ENCODE results near the gene SYAP1. TPM values are rescaled to one million over a fixed set of nuclear protein-coding genes. Genes with fewer than 3 reads are reported as not detected.
"Not testable (repeated sequence)": the region's sequence is repeated elsewhere in the genome, so short reads cannot be mapped to it uniquely, and the experiment has no call there.

Gene SYAP1
- total RNA-seq, 1 donor from 2014 or later: 16.8 TPM

DNA sequence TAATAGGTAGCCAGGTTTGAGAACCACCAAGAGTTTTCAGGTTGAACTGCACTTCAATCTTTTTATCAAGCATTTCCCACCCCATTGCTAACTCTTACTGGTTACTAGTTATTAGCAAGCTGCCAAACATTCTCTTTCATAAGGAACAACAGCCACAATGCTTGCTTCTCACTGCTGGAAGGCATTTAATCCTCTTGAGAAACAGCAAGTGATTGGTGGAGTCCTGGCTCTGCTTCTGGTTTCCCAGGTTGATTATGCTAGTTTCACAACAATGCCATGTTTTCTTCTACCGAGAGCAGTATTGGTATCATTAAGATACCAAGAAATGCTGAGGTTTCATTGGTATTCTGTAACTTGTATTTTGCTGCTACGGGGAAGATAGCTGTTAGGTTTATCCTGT lies 34.6 kb downstream of the SYAP1 start:
- CTCF ChIA-PET: no interaction called here
- POLR2A ChIA-PET: no interaction called here

DNA sequence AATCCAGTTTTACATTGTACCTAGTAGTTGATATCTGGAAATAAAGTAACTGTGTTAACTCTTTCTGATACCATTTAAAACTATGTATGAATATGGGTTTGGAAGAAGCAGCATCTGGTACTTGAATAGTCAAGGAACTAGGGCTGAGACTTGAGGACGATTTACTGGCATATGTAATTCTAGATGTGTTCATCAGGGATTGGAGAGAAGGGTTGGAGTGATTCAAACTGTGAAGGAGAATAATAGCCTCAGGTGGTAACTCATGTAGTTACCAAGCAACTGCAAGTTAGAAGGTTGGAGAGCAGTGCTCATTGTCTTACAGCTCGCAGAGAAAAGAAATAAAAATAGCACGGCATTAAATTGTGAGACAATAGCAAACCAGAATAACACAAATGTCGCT lies 37.3 kb downstream of the SYAP1 start:
- no peaks in the 10 kb centered on the region for H3K4me1 Mint-ChIP-seq

More for the DNA sequence above, 34.6 kb downstream of the SYAP1 start:
- no peaks in the 10 kb centered on the region for H3K27me3 Mint-ChIP-seq
- no peak for ATAC-seq (ENCODE audit: low read depth)
- H3K27ac Mint-ChIP-seq: no peak overlapping the region
- no peaks in the 10 kb centered on the region for H3K9me3 Mint-ChIP-seq
- no peak for DNase-seq
- H3K36me3 Mint-ChIP-seq (ENCODE audit: low read depth): peaks cover 42% of the 10 kb centered on the region
- H3K4me1 Mint-ChIP-seq: no peaks in the 10 kb centered on the region
- intact Hi-C loops (cut with micrococcal nuclease): no loop called here
- no peak overlapping the region for H3K4me3 Mint-ChIP-seq
- TF ChIP-seq, protein P1, sequence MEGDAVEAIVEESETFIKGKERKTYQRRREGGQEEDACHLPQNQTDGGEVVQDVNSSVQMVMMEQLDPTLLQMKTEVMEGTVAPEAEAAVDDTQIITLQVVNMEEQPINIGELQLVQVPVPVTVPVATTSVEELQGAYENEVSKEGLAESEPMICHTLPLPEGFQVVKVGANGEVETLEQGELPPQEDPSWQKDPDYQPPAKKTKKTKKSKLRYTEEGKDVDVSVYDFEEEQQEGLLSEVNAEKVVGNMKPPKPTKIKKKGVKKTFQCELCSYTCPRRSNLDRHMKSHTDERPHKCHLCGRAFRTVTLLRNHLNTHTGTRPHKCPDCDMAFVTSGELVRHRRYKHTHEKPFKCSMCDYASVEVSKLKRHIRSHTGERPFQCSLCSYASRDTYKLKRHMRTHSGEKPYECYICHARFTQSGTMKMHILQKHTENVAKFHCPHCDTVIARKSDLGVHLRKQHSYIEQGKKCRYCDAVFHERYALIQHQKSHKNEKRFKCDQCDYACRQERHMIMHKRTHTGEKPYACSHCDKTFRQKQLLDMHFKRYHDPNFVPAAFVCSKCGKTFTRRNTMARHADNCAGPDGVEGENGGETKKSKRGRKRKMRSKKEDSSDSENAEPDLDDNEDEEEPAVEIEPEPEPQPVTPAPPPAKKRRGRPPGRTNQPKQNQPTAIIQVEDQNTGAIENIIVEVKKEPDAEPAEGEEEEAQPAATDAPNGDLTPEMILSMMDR (IDR thresholded peaks at IDR 0.05): no peak

GRCh38 chrX:16761500-16761899 lies 42.1 kb downstream of the SYAP1 start:
- H3K27ac Mint-ChIP-seq; H3K27me3 Mint-ChIP-seq; DNase-seq; POLR2A ChIA-PET; ATAC-seq (ENCODE audit: low read depth); intact Hi-C loops (cut with micrococcal nuclease); H3K4me3 Mint-ChIP-seq; CTCF ChIA-PET; H3K4me1 Mint-ChIP-seq; H3K9me3 Mint-ChIP-seq: not testable (repeated sequence)
- H3K36me3 Mint-ChIP-seq (ENCODE audit: low read depth): peaks cover 20% of the 10 kb centered on the region

More for the DNA sequence above, 37.3 kb downstream of the SYAP1 start:
- DNase-seq: no peak
- H3K27ac Mint-ChIP-seq: no peak overlapping the region
- ChIA-PET CTCF (no interaction called here), POLR2A (no interaction called here)
- H3K36me3 Mint-ChIP-seq (ENCODE audit: low read depth): peaks cover 48% of the 10 kb centered on the region
- H3K9me3 Mint-ChIP-seq: no peaks in the 10 kb centered on the region
- intact Hi-C loops (cut with micrococcal nuclease): no loop called here
- no peak for ATAC-seq (ENCODE audit: low read depth)
- TF ChIP-seq, protein P1 (IDR thresholded peaks at IDR 0.05): no peak
- no peaks in the 10 kb centered on the region for H3K27me3 Mint-ChIP-seq
- H3K4me3 Mint-ChIP-seq: no peak overlapping the region

GRCh38 chrX:16762579-16762978 lies 43.2 kb downstream of the SYAP1 start:
- CTCF ChIA-PET: no interaction called here
- H3K27me3 Mint-ChIP-seq: no peaks in the 10 kb centered on the region
- H3K27ac Mint-ChIP-seq: no peak overlapping the region
- H3K9me3 Mint-ChIP-seq: no peaks in the 10 kb centered on the region
- TF ChIP-seq, protein P1 (IDR thresholded peaks at IDR 0.05): no peak
- POLR2A ChIA-PET: no interaction called here
- DNase-seq (no peak), ATAC-seq (ENCODE audit: low read depth) (no peak)
- H3K4me3 Mint-ChIP-seq: no peak overlapping the region
- no peaks in the 10 kb centered on the region for H3K4me1 Mint-ChIP-seq
- intact Hi-C loops (cut with micrococcal nuclease): no loop called here
- H3K36me3 Mint-ChIP-seq (ENCODE audit: low read depth): peaks cover 12% of the 10 kb centered on the region

DNA sequence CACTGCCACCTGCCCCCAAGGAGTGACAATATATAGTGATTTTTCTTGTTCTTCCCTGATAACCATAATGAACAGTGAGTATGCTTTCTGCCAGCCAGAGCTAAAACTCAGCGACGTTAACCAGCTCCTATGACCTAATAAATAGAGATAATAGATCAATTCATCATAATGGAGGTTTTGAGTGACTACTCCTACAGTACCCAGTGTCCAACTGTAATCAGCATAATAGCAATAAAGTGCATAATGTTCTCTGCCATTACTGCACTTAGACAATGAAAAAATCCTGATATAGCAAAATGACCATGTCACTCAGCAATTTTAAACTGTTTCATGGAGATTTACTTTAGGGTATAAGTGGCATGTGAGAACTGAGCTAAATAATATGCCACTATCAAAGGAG lies 46.2 kb downstream of the SYAP1 start:
- intact Hi-C loops (cut with micrococcal nuclease): no loop called here
- ChIA-PET CTCF (no interaction called here), POLR2A (no interaction called here)
- no peak overlapping the region for H3K4me3 Mint-ChIP-seq
- no peaks in the 10 kb centered on the region for H3K27me3 Mint-ChIP-seq
- H3K36me3 Mint-ChIP-seq (ENCODE audit: low read depth): peaks cover 3% of the 10 kb centered on the region
- no peaks in the 10 kb centered on the region for H3K9me3 Mint-ChIP-seq
- H3K4me1 Mint-ChIP-seq: no peaks in the 10 kb centered on the region
- H3K27ac Mint-ChIP-seq: no peak overlapping the region
- DNase-seq (no peak), ATAC-seq (ENCODE audit: low read depth) (no peak)
- TF ChIP-seq, protein P1 (IDR thresholded peaks at IDR 0.05): no peak

- Mint-ChIP-seq H3K4me3 (no peak overlapping the region), H3K36me3 (ENCODE audit: low read depth) (no peaks in the 10 kb centered on the region), H3K27me3 (no peaks in the 10 kb centered on the region), H3K4me1 (no peaks in the 10 kb centered on the region), H3K9me3 (no peaks in the 10 kb centered on the region), H3K27ac (no peak overlapping the region)
- CTCF ChIA-PET: no interaction called here
- TF ChIP-seq, protein P1 (IDR thresholded peaks at IDR 0.05): no peak
- POLR2A ChIA-PET: no interaction called here
- intact Hi-C loops (cut with micrococcal nuclease): no loop called here
- no peak for ATAC-seq (ENCODE audit: low read depth)
- no peak for DNase-seq
Observed at GRCh38 chrX:16770970-16771482, 51.6 kb downstream of the SYAP1 start.

Measured in activated B cell treated with CpG ODN at 0.5 μM for 24 hours (primary cell).